ENCODE results near the gene ZBTB44.

The ZBTB44 gene

DNA sequence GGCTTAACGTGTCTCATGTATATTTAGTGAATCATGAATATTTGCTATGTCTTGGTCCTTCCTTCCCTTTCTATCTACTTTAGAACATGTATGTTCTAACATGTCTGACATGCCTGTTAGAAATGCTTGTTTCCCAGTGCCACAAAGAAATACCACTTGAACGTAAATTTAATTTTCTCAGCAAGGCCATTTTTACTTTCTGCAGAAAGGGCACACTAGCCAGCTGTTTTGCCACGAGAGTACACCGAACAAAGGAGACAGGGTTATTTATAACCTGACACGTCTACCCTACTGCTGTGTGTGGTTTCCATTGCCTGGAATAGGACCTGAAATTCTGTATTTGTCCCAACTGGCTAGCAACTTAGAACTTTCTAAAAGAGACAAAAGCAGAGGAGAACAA, 7.4 kb upstream of the ZBTB44 start:
- TF ChIP-seq GATA2 (IDR thresholded peaks at IDR 0.05; ENCODE audit: low read depth, low read length): no peak

DNA sequence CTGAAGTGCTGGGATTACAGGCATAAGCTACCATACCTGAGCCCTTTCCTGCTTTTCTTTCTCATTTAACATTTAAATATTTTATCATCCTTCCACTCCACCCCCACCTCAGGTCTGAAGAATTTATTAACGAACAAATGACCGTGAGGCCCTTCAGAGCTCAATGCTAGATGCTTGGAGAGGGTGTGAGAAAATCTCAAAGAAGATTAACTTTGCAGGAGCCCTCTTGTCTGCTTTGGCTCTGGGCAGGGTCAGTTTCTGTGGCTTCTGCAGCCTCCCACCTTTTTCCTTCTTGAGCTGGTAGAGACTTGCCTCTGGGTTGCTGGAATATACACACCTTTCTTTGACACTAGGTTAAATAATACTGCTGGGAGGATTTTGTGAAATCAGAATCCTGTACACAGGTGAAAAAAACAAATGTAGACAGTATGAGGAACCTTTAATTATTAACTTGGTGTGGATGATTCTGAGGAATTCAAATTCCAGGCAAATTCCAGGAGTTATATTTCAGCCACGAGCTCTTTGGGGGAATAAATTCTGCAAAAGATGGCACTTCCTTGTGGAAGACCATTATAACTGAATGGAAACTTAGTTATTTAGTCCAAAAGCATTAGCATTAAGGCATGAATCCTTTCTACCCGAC, 3.4 kb upstream of the ZBTB44 start:
- no peak for TF ChIP-seq GATA2 (IDR thresholded peaks at IDR 0.05; ENCODE audit: low read depth, low read length)
- TF ChIP-seq GATA3 (IDR thresholded peaks at IDR 0.05; ENCODE audit: low read depth, low read length): no peak

DNA sequence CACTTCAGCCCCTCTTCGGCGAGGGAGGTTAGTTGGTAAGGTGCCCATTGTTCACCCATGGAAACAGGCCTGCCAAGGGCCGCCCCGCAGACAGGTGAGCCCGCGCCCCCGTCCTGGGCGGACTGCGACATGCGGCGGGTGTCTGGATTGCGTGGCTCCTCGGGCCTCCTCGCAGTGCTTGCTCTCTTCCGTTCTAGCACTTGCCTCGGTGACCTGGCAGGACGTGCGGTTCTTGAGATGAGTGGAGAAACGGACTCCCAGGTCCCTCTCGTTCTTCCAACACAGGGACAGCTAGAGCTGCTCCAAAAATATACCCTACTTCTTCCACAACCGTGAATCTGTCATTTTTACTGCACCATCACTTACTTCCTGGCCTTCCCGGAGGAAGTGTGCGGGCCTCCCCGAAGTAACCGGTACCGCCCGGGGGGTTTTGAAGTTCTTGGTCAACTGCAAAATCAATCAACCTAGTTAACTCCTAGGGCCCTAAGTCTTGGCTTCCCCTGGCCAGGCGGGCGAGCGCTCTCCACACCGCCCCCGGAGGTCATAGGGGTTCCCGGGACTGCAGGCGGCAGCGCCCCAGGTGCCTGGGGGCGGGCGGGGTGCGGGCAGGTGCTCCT, 745 bp upstream of the ZBTB44 start:
- no peak for TF ChIP-seq GATA3 (IDR thresholded peaks at IDR 0.05; ENCODE audit: low read depth, low read length)
- TF ChIP-seq GATA2 (IDR thresholded peaks at IDR 0.05; ENCODE audit: low read depth, low read length): no peak

DNA sequence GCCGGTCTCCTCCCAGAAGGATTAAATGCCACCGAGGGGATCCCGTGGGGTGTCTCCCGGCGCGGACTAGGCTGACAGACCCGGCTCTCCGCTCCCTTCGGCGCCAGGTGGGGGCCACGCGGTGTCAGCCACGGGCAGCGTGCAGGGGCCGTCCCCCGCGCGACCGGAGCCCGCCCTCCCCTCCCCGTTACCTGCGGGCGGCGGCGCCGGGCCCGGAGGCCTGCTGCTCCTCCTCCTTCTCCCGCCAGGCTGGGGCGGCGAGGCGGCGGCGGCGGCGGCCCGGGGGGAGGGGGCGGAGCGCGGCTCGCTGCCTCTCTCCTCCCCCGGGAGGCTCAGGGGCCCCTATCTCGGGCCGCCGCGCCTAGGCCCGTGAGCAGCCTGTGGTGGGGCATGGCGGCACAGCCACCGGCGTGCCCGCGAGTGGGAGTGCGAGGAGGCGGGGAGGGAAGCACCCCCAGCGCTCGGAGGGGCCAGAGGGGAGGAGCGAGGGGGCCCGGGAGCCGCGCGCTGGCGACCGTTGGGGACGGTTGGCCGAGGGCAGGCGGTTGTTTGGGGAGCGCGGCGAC, 450 bp downstream of the ZBTB44 start:
- TF ChIP-seq GATA3 (IDR thresholded peaks at IDR 0.05; ENCODE audit: low read depth, low read length) (no peak), GATA2 (IDR thresholded peaks at IDR 0.05; ENCODE audit: low read depth, low read length) (no peak)

DNA sequence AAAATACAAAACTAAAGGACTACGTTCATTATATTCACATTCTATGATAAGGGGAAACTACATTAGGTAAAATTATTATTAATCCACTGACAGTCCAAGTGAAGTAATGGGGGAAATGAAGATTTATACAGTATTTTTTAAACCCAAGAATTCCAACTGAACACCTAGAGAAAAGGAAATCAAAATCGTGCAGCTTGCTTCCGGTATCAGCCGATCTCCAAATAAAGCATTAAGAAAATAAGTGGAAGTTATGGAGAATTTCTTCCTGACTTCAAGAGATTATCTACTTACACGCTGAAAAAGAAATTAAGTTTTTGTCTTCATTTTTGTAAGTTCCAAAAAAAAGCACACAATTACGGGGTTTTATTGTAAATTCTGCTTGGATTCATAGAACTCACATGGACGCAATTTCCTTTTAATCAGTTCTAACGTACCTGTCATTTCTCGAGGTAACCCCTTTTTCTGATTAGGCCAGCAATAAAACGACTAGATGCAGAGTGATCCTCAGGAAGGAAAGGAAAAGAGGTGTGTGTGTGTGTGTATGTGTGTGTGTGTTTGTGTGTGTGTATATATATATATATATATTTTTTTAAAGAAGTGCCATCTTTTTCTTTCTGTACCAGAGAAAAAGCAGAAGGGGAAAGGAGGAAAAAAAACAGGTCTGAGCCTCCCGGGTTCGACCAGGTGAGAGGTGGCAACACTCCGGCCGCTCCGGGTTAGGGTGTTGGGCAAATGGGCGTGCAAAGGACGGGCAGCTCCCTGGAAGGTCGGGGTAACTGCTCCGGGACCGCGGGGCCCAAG, 1.1 kb downstream of the ZBTB44 start:
- no peak for TF ChIP-seq GATA3 (IDR thresholded peaks at IDR 0.05; ENCODE audit: low read depth, low read length)
- TF ChIP-seq GATA2 (IDR thresholded peaks at IDR 0.05; ENCODE audit: low read depth, low read length): no peak

DNA sequence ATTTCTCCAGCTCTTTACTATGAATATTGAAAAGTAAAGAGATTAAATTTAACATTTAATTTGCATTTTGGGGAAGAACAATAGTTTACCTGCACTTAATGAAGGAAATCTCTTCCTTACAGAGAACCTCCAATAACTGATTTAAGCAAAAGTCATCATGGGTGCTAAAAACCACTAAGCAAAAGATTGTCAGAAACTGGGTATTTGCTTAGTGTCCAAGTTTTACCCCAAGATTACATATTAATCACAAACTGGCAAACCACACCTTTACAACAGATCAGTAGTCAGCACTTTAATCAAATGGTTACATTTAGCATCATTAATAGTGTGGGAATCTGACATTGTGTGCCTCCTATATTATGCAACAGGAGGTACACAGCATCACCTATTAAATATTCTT, 2.7 kb downstream of the ZBTB44 start:
- TF ChIP-seq GATA3 (IDR thresholded peaks at IDR 0.05; ENCODE audit: low read depth, low read length) (no peak), GATA2 (IDR thresholded peaks at IDR 0.05; ENCODE audit: low read depth, low read length) (no peak)

DNA sequence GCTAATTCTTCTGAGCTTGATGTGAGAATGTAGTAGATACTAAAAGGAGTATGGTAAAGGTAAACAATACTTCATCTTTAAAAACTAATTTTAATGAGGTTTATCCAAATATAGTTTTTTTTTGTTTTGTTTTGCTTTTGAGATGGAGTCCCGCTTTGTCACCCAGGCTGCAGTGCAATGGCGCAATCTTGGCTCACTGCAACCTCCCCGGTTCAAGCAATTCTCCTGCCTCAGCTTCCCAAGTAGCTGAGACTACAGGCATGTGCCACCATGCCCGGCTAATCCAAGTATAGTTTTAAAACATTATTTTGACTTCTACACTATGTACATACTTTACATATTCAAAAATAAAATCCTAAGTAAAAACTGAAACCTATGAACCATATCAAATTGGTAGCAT, 4.1 kb downstream of the ZBTB44 start:
- TF ChIP-seq GATA2 (IDR thresholded peaks at IDR 0.05; ENCODE audit: low read depth, low read length) (no peak), GATA3 (IDR thresholded peaks at IDR 0.05; ENCODE audit: low read depth, low read length) (no peak)

DNA sequence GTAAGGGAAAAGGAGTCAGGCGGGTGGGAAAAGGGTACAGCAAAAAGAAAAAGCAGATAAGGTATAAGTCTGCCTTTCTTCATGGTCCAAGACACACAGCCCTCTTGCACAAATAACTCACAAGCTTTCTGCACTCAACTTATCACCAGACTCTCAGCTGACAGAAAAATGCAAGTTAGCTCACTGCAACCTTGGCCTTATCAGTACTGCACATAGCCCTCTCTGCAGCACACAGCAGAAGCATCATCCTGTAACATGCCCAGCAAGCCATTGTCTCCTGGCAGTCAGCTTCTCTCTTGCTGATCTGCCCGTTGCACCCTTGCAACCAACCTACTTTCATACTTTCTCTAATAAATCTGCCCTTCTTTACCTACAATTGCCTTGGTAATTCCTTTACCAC, 5.8 kb downstream of the ZBTB44 start:
- TF ChIP-seq GATA2 (IDR thresholded peaks at IDR 0.05; ENCODE audit: low read depth, low read length) (no peak), GATA3 (IDR thresholded peaks at IDR 0.05; ENCODE audit: low read depth, low read length) (no peak)

DNA sequence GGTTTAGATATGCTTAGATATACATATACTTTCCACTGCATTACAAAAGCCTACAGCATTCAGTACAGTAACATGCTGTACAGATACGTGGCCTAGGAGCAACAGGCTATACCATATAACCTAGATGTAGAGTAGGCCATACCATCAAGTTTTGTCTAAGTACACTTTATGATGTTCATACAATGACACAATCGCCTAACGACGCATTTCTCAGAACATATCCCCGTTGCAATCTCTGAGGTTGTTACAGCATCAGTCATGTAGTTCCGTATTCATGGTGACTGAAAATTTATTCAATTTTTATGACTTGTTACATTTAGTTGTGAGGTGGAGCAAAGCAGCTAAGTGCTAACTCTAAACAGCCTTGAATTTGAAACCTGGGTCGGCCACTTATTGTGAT, 6.7 kb downstream of the ZBTB44 start:
- no peak for TF ChIP-seq GATA3 (IDR thresholded peaks at IDR 0.05; ENCODE audit: low read depth, low read length)

DNA sequence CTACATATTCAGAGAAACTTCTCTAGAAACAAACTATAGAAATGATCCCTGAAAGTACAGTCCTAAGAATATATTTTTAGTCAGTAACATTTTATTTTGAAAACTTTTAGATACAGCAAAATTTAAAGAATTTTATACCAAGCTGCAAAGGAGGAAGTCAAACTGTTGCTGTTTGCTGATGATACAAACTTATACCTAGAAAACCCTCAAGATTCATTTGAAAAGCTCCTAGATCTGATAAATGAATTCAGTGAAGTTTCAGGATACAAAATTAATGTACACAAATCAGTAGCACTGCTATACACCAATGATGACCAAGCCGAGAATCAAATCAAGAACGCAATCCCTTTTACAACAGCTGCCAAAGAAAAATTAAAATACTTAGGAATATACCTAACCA, 10.1 kb downstream of the ZBTB44 start:
- TF ChIP-seq GATA2 (IDR thresholded peaks at IDR 0.05; ENCODE audit: low read depth, low read length): no peak
- TF ChIP-seq GATA3 (IDR thresholded peaks at IDR 0.05; ENCODE audit: low read depth, low read length): no peak

DNA sequence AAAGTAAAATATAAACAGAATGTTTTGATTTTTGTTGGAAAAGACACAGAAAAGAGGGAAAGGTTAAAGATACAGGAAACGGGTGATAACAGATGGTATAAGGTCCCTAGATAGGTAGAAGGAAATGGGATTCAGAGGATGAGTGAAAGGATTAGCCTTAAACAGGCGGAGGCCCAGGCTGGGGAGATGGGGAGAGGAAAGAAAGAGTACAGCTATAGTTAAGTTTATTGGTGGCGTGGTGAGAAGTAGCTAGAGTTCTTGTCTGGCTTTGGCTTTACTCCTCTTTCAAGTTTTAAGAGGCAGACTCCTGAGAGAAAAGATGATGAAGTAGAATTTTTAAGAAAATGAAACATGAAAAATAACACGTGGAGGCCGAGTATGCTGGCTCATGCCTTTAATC, 13.7 kb downstream of the ZBTB44 start:
- TF ChIP-seq GATA3 (IDR thresholded peaks at IDR 0.05; ENCODE audit: low read depth, low read length) (no peak), GATA2 (IDR thresholded peaks at IDR 0.05; ENCODE audit: low read depth, low read length) (no peak)

DNA sequence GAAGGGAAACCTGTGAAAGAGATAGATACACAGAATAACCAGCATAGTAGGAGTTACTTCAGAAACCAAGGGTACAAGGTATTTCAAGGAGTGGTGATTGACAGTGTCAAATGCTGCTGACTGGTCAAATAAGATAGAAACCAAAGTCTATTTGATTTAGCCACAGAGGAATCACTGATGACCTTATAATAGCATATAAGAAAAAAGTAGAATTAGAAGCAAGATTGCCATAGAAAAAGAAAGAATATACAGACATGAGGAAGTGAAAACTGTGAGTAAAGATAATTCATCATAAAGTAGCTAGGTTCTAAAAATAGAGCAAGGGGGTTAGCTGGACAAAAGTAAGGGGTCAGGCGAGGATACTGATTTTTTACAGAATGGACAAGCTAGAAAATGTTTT, 14.2 kb downstream of the ZBTB44 start:
- TF ChIP-seq GATA3 (IDR thresholded peaks at IDR 0.05; ENCODE audit: low read depth, low read length): no peak
- no peak for TF ChIP-seq GATA2 (IDR thresholded peaks at IDR 0.05; ENCODE audit: low read depth, low read length)

DNA sequence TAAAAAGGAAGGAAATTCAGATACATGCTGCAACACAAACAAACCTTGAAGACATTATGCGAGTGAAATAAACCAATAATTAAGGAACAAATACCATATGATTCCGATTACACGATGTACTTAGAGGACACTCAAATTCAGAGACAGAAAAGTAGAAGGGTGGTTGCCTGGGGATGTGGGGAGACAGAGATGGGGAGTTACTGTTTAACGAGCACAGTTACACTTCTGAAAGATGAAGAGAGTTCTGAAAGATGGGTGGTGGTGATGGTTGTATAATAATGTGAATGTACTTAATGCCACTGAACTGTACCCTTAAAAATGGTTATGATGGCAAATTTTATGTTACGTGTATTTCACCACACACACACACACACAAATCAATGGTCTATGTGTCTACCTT, 14.7 kb downstream of the ZBTB44 start:
- TF ChIP-seq GATA2 (IDR thresholded peaks at IDR 0.05; ENCODE audit: low read depth, low read length) (no peak), GATA3 (IDR thresholded peaks at IDR 0.05; ENCODE audit: low read depth, low read length) (no peak)

DNA sequence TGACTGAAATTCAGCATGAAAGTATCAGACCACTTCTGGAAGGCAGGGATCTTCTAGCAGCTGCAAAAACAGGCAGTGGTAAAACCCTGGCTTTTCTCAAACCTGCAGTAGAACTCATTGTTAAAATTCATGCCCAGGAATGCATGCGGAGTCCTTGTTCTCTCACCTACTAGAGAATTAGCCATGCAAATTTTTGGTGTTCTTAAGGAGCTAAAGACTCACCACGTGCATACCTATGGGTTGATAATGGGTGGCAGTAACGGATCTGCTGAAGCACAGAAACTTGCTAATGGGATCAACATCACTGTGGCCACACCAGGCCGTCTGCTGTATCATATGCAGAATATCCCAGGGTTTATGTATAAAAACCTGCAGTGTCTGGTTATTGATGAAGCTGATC, 19.1 kb downstream of the ZBTB44 start:
- no peak for TF ChIP-seq GATA3 (IDR thresholded peaks at IDR 0.05; ENCODE audit: low read depth, low read length)
- TF ChIP-seq GATA2 (IDR thresholded peaks at IDR 0.05; ENCODE audit: low read depth, low read length): no peak

DNA sequence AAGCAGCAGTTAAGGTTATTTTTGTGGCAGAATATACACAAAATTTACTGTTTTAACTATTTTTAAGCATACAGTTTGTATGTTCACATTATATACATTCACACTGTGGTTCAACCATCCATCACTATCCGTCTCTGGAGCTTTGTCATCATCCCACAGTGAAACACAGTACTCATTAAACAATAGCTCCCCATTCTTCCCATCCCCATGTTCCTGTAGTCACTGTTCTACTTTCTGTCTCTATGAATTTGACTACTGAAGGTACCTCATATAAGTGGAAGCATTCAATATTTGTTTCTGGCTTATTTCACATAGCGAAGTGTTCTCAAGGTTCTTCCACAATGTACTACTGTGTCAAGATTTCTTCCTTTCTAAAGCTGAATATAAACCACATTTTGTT, 32.6 kb downstream of the ZBTB44 start:
- TF ChIP-seq GATA3 (IDR thresholded peaks at IDR 0.05; ENCODE audit: low read depth, low read length) (no peak), GATA2 (IDR thresholded peaks at IDR 0.05; ENCODE audit: low read depth, low read length) (no peak)
